Stimulated activated CD4-positive, alpha-beta T cell treated with anti-CD3 and anti-CD28 coated beads, TNF-alpha, amount 100 ng/mL, for 48 hours (primary cell): ENCODE data around the gene KCNAB1.

Source experiments
- DNase-seq, 3 donors: peaks; one replicate each; pipeline ENCODE4 v3.0.0-alpha.2; 2020; ENCODE audit warnings: low read depth in 3 of 3

KCNAB1 gene

DNA sequence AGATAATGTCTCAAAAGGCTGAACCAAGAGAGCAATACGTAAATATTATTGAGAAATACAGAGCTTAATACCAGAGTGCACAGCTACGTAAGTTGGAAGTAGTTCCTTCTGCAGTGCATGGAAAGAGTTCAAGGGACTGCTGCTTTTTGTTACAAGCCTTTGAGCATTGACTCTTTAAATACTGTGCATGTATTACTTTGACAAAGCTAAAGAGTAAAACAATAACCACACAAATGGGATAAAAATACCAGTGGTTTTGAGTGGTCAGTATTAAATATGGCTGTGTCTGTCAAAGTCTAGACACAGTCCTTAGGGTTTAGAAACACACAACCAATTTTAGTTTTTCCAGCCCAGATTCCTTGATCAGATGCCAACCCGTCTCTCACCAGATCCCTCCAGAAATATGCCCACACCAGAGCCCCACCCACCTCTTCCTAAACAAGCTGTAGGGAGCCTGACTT, 372.5 kb downstream of the KCNAB1 start:
- DNase-seq, result no peak

DNA sequence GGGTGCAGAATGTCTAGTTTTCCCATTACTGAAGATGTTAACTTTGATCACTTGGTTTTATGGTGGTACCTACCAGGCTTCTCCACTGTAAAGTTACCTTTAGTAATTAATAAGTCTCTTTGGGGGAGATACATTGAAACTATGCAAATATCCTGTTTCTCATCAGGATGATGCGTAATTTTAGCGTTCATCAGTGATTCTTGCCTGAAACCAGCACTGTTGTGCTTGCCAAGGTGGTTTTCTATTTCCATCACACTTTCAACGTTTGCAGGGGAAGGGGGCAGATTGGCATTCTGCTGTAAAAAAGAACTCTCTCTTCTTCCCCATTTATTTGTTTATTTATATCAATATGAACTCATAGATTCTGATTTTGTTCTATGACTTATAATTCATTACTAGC, 373.5 kb downstream of the KCNAB1 start:
- no peak for DNase-seq

DNA sequence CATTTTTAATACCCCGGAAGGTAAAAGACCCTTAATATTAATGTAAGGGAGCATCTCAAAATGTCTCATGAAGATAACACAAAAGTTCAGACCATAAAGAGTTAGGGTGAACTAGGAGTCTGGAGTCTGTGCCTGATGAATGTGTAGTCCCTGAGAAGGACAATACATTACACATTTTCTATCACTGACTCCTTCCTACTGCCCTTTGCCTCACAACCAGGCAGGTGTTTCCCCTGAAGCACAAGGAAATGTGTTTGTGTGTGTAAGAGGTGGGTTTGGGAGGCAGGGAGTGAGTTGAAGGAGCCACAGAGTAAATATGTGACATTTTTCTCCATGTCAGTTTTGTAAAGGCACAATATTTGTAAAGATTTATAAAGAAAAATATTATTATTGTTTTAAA, 375.4 kb downstream of the KCNAB1 start:
- no peak for DNase-seq

DNA sequence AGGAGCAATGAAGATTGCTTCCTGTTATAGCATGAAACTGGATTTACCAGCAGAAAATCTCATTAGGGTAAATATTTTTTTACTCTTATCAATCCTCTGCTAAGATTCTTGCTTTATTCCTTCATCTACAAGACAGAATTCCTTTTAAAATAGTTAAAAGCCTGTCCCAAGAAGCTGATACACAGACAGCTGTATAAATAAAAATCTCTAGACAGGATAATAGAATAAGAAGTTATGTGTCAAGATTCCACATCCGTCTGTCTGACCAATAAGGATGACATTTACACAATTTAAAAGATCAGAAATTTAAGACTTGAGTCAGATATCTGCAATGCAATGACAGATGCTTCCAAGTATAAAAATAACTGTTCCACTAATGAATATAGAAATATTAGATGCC, 376.9 kb downstream of the KCNAB1 start:
- DNase-seq, result no peak

GRCh38 chr3:156498307-156498706, 377.9 kb downstream of the KCNAB1 start:
- DNase-seq, result no peak

GRCh38 chr3:156507285-156507684, 386.9 kb downstream of the KCNAB1 start:
- no peak for DNase-seq

DNA sequence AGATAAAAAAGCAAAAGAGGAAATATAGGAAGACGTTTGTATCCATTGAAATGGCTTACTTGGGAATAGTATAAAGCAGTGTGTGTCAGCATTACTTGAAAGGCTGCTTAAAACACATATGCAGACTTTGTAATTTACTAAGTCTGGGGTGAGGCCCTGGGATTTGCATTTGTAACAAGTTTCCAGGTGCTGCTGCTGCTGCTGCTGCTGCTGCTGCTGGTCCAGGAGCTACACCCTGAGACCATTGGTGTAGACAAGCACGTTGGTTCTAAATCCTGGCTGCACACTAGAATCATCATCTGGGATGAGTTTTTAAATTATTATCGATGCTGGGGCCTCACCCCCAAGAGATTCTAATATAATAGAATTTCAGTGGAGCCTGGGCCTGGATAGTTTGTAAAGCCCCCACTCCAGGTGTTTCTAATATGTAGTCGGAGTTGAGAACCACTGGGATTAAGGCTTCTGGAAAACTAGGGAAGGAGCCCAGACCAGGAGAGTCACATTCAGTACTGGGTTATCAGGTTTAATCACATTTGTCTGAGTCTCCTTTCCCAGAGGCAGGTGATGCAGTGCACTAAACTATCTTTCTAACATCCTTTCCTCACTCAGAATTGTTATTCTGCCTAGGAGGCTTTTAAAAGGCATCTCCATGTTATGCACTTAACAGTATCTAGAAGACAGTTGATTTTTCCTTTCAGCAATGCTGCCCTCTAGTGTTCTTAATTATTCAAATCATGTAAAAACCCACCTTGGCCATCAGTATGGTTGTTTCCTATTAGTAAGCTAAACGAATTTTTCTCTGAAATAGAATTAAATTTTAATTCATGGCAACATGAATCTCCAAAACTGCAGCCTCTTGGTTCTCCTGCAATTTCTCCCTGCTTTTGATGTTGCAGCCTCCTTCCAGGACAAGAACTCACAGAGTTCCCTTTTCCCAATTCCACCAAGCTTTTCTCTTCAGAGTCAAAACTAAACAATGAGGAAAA, 389.1 kb downstream of the KCNAB1 start:
- no peak for DNase-seq

- DNase-seq, result no peak
Observed at GRCh38 chr3:156511987-156512677, 391.8 kb downstream of the KCNAB1 start.

- DNase-seq, result no peak
Observed at GRCh38 chr3:156513619-156514018, 393.2 kb downstream of the KCNAB1 start.

DNA sequence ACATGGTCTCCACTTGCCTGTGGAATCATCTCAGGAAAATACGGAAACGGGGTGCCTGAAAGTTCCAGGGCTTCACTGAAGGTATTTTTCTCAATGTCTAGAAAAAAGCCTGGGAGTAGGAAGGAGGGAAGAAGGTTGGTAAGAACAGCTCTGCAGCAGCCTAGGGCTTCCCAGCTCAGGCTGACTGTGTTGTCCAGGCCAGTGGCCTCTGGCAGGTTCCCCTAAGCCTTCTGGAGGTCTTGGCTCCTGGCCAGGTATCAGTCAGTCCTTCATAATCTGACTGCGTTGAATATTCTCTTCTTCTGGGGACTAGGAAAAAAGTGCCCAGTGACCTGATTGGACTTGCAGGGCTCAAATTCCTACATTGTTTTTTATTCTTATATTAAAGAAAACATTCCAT, 395.9 kb downstream of the KCNAB1 start:
- no peak for DNase-seq

DNA sequence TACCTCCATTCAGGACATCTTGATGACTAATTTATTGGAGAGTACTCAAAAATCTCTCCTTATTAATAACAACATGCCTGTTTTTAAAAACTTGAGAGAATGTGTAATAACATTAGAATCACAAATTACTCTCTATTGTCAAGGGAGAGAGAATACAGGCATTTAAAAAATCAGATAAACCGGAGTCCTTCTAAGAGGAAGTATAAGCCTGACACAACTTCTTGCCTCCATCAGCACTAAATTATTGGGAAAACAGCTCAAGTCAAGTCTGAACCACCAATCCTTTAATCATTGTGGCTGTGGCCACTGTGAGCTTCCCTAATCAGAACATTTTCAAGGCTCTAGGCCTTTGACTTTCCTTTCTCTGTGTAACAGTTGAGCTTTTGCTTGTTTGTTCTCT, 396.6 kb downstream of the KCNAB1 start:
- DNase-seq, result no peak

GRCh38 chr3:156518726-156519125, 398.3 kb downstream of the KCNAB1 start:
- DNase-seq, result no peak

GRCh38 chr3:156519758-156520162, 399.4 kb downstream of the KCNAB1 start:
- DNase-seq, result no peak

- no peak for DNase-seq
Observed at GRCh38 chr3:156522673-156523072, 402.3 kb downstream of the KCNAB1 start.

- DNase-seq, result no peak
Observed at GRCh38 chr3:156525808-156526207, 405.4 kb downstream of the KCNAB1 start.

DNA sequence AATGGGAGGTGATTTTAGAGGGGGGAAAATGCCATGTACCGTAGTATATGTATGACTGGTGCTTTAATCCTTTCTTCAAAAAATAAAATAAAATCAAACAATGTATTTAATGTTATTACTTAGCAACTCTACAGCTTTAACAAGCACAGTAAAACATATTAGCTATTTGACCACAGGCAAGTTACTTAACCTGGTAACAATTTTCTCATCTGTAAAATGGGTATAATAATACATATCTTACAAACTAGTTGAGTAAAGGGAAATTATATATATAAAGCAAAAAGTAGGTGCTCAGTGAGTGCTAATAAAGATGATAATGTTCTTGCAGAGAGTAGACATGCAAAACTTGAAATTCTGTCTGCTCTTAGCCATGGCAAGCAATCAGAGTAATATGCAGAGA, 406.7 kb downstream of the KCNAB1 start:
- no peak for DNase-seq

DNA sequence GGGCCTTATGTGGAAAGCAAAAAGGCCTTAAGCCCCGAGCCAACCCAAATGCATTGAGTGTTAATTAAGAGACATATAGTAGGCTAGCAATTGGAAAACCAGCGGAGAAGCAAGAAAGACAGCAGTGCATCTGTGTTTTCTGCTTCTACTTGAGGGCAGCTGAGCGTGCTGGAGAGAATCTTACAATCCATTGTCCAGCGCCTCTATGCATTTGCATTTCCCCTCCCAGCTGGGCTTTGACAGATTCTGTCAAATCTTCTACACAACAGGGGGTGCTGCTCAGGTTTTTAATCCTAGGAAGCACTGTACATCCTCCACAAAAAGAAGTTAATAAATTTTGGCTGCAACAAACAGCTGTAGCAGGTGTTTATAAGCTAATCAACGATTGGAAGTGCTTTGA, 410.6 kb downstream of the KCNAB1 start:
- DNase-seq, result no peak

GRCh38 chr3:156532730-156533129, 412.4 kb downstream of the KCNAB1 start:
- no peak for DNase-seq

- no peak for DNase-seq
Observed at GRCh38 chr3:156533205-156533604, 412.8 kb downstream of the KCNAB1 start.

DNA sequence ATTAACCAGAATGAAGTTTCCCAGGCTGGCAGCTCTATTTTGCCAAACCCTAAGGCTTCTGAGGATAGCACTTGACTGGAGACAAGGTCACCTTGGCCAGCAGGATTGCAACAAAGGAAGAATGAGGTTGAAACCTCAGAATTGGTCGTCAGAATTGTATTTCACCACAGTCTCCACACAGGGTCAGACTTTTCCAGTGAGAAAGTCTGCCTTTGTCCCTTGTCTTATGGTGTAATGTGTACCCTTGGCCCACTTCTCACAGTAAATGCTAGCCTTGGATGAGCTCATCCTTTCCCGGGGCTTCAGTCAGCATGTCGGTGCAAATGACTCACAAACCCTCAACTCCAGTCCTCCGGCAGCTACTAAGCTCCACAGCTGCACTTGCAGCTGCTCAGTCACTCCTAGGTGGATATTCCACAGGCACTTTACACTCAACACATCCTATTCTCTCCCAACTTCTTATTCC, 414.8 kb downstream of the KCNAB1 start:
- DNase-seq, result no peak

- no peak for DNase-seq
Observed at GRCh38 chr3:156535798-156536197, 415.4 kb downstream of the KCNAB1 start.

DNA sequence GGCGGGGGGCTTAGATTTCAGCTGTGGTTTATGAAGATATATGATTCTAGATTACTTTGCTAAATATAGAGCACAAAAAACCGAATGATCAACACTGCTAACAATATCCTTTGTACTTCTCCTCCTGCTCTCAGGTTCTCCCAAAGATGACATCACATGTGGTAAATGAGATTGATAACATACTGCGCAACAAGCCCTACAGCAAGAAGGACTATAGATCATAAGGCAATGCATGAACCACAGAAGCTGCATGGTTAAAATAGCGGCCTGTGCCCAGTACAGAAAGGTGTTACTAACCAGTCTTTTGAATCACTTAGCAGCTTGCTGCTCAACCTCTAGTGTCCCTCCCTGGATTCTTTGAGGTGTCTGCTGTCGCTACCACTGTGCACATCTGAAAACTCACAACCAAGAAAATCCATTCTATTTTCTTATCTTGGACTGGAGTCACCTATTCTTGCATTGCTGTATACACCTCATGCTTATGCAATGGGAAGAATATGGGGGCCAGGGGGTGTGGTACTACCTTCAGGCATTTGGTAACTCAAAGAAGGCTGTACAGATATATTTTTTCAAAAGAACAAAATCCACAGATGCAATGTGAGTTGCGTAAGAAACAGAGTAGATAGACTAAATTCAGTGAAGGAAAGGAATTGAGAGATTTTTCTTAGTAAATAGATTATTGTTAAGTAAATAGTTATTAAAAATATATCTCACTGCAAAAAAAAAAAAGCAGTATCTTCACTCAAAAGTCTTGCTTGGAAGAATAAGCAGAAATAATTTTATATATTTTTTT, 416.3 kb downstream of the KCNAB1 start:
- DNase-seq, result no peak
